Stimulated activated CD8-positive, alpha-beta memory T cell treated with anti-CD3 and anti-CD28 coated beads, Interleukin-15, amount 100 ng/mL, for 4 hours (primary cell): ENCODE measurements around the gene SFRP4.

ENCODE experiments used
- DNase-seq, 2 donors: peaks; one replicate each; pipeline ENCODE4 v3.0.0-alpha.2; 2020; ENCODE audit warnings: low read depth in 2 of 2

SFRP4 gene

DNA sequence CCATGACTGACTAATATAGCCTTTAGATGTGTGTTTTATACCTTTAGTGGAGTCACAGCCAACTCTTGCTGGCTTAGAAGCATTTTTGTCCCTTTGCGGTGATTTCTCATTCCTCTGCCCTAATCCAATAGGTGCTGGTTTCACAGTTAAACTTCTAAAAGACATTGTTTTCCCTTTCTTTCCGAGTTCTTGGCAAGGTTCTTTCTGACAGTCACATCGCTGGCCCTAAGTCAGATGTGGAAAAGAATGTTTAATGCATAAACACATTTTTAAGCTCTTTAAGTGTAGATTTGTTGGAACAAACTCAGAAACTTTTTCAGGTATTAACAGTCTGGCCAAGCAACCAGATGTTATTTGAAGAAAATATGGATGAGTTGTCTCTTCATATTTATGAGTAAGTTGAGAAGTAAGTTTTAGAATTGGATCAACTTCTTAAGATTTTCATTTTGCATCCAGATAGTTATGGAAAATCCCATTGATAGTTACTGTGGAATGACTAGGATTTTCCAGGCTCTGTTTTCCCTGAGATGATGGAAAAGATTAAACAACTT is 7.9 kb upstream of the SFRP4 start:
- DNase-seq, result no peak

DNA sequence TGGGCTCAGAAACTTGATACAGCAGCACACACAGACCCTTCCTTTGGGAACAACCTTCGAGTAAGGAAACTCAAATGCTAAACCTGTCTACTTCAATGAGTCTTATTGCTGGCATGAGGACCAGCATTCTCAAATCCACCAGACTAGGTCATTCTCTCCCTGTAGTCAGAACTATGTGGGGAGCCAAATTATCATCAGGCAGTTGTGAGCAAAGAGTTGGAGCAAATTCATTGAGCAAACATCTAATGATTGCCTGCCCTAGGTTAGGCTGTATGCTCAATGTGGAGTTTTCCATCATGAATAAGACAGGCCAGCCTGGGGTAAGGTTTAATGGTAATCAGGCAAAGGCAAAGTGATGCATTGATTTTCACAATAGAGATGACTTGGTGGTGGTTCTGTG is 7.4 kb upstream of the SFRP4 start:
- DNase-seq, result no peak

DNA sequence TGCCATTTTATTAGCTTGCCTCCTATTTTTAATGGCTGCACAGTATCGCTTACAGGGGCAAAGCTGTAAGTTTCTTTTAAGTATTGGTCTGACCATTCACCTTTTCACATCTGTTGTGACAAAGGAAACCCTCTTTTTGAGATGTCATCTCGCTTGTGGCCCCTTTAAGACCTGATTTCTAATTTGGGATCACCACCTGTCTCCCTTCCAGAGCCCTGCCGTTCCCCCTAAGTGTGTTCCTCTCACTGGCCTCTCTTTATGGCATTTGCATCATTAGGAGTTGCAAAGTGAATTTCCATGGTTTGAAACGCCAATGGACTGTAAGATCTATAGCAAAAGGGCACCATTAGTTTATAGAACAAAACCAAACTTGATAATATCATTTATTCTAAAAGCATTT is 5.3 kb upstream of the SFRP4 start:
- DNase-seq, result no peak

- DNase-seq, result no peak
Measured at GRCh38 chr7:37920849-37921805, 4.5 kb upstream of the SFRP4 start.

- DNase-seq, result no peak
Measured at GRCh38 chr7:37920305-37920848, 3.8 kb upstream of the SFRP4 start, which contains the start of gene EPDR1. Gene EPDR1, plus strand, starts transcription at chr7:37920640. Its CDS starts 300 bp downstream, at chr7:37920940.

DNA sequence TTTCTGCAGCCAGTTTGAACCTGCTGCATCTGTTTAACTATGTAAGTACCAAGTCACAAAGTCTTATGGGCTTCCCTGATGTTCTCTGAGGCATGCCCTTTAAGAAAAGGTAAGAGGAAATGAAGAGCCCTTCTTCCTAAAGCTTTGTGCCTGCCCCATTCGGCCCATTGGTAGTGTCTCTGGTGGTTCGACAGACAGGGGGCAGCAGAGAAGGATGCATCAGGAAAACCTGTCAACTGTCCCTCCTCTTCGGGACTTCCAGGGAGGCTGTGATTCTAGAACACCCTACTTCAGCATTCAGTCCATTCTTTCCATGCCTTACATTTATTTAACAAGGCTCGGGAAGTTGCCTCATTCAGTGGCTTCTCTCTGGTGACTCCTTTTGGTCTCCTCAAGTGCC is 1.9 kb upstream of the SFRP4 start:
- DNase-seq, result no peak

DNA sequence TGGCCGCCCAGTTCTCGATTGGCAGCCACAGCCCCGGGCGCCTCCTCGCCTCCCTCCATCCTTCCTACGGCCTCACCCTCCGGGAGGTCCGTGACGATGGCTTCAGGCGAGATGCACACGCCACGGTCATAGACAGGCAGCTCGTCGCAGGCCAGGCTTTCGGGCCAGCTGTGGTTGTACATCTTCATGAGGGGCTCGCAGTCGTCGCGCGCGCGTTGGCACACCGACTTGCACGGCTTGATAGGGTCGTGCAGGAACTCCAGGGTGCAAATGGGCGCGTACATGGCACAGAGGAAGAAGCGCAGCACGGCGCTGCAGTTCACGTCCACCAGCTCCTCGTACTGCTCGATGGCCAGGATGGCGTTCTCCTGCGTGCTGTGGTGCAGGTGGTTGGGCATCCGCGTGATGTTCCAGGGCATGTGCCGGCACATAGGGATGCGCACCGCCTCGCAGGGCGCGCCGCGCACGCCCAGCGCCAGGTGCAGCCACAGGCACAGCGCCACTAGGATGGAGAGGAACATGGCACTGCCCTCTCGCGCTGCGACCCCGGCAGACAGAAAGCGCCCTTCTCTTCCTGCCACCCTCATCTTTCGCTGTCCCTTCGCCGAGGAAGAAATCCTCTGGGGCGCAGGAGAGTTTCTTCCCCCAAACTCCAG is 472 bp downstream of the SFRP4 start:
- DNase-seq, result no peak

- no peak for DNase-seq
Measured at GRCh38 chr7:37915438-37915837, 1.2 kb downstream of the SFRP4 start.

- DNase-seq, result no peak
Measured at GRCh38 chr7:37912756-37913155, 3.9 kb downstream of the SFRP4 start.

DNA sequence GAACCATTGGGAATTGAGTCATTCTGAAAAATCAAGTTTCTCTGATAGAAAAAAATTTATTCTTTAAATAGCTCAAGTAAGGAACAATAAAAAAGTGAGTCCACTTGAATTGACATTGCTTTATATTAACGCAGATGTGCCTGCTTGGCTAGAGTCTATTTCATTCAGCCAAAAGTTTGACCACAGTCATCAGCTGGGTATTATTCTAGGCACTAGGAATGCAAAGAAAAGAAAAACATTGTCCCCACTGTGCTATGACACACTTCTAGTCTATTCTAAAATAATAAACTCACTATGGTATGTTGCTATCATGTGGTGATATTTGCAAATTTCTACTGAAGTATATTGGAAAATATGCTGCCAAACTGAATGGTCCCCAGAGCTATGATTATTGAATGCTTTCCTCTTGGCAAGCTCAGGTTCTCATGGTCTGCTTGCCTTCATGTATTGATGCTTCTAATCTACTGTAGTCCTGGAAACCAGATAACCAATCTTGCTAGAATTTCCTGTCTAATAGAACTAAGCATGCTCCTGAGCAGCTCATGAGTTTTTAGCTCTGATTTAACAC is 8.3 kb downstream of the SFRP4 start:
- DNase-seq, result no peak

GRCh38 chr7:37901890-37902524 is 14.6 kb downstream of the SFRP4 start:
- no peak for DNase-seq

- no peak for DNase-seq
Measured at GRCh38 chr7:37901236-37901827, 15.3 kb downstream of the SFRP4 start.

GRCh38 chr7:37899712-37900247 is 16.8 kb downstream of the SFRP4 start:
- DNase-seq, result no peak

DNA sequence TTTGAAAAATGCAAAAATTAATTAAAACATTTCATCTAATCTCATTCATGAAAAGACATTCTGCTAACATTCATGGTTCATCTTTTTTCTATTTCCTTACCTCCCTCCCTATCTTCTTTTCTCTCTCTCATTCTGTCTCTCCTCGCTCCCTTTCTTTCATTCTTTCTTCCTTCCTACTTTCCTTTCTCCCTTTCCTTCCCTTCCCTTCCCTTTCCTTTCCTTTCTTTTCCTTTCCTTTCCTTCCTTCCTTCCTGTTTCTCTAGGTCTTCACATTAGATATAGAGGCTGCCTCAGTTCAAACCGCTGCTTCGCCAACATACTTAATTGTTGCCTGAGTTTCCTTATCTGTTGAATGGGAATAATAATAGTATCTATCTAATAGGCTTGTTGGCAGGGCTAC is 21.9 kb downstream of the SFRP4 start:
- DNase-seq, result no peak

GRCh38 chr7:37893359-37893758 is 23.3 kb downstream of the SFRP4 start:
- no peak for DNase-seq

GRCh38 chr7:37882086-37882485 is 34.5 kb downstream of the SFRP4 start:
- no peak for DNase-seq
